GM13976 (cell line): ENCODE data around the gene TANK.

ENCODE experiments used
- DNase-seq: peaks from one replicate; pipeline ENCODE4 v3.0.0; 2012; ENCODE audit warnings: low spot score
- CTCF ChIP-seq: IDR thresholded peaks from 2 replicates; pipeline ENCODE4 v1.5.1; 2012; ENCODE audit warnings: borderline replicate concordance, mild to moderate bottlenecking; ENCODE audit not compliant: insufficient read depth; ENCODE audit errors: extremely low read depth, missing control alignments, control extremely low read depth
- in situ Hi-C: fragments of 300-500 bp; cut with MboI; formaldehyde crosslinking; loops from one replicate; pipeline ENCODE4 v1.12.0; 2022; ENCODE audit warnings: low sequenced_read_pairs, mixed read lengths, inconsistent platforms; ENCODE audit not compliant: unreplicated experiment

TANK gene

GRCh38 chr2:161115605-161116380, 44.4 kb upstream of the TANK start:
- DNase-seq, result no peak
- in situ Hi-C loops, result no loop called here
- TF ChIP-seq CTCF, result no peak

- DNase-seq, result no peak
- TF ChIP-seq CTCF, result no peak
- in situ Hi-C loops, result no loop called here
Measured at GRCh38 chr2:161116509-161116908, 43.7 kb upstream of the TANK start.

- in situ Hi-C loops, result no loop called here
- TF ChIP-seq CTCF, result no peak
- no peak for DNase-seq
Measured at GRCh38 chr2:161117506-161117905, 42.7 kb upstream of the TANK start.

GRCh38 chr2:161118722-161119121, 41.5 kb upstream of the TANK start:
- in situ Hi-C loops, result no loop called here
- TF ChIP-seq CTCF, result no peak
- DNase-seq, result no peak

GRCh38 chr2:161119483-161119882, 40.7 kb upstream of the TANK start:
- in situ Hi-C loops, result no loop called here
- DNase-seq, result no peak
- no peak for TF ChIP-seq CTCF

- in situ Hi-C loops, result no loop called here
- no peak for TF ChIP-seq CTCF
- no peak for DNase-seq
Measured at GRCh38 chr2:161120775-161121174, 39.5 kb upstream of the TANK start.
